ENCODE results near the gene FHOD1.
A peak's percentile ranks its signal among the peaks of the same experiment; 100 is the strongest.

The FHOD1 gene

GRCh38 chr16:67199808-67200198, 47.5 kb downstream of the FHOD1 start:
- peak; percentile 37 for ATAC-seq (ENCODE audit: low read depth)
- Histone ChIP-seq H3K4me3 (ENCODE audit: severe bottlenecking) (peak overlapping the region; percentile 48), H3K9me3 (ENCODE audit: severe bottlenecking) (no peaks in the 10 kb centered on the region), H3K4me1 (ENCODE audit: insufficient read depth, poor library complexity, severe bottlenecking) (peaks cover 6% of the 10 kb centered on the region), H3K36me3 (ENCODE audit: low read depth) (peaks cover 69% of the 10 kb centered on the region), H3K27me3 (ENCODE audit: insufficient read depth, poor library complexity, severe bottlenecking) (no peaks in the 10 kb centered on the region), H3K27ac (ENCODE audit: poor library complexity, severe bottlenecking) (peak overlapping the region; percentile 78)
- TF ChIP-seq, protein P1, sequence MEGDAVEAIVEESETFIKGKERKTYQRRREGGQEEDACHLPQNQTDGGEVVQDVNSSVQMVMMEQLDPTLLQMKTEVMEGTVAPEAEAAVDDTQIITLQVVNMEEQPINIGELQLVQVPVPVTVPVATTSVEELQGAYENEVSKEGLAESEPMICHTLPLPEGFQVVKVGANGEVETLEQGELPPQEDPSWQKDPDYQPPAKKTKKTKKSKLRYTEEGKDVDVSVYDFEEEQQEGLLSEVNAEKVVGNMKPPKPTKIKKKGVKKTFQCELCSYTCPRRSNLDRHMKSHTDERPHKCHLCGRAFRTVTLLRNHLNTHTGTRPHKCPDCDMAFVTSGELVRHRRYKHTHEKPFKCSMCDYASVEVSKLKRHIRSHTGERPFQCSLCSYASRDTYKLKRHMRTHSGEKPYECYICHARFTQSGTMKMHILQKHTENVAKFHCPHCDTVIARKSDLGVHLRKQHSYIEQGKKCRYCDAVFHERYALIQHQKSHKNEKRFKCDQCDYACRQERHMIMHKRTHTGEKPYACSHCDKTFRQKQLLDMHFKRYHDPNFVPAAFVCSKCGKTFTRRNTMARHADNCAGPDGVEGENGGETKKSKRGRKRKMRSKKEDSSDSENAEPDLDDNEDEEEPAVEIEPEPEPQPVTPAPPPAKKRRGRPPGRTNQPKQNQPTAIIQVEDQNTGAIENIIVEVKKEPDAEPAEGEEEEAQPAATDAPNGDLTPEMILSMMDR (IDR thresholded peaks at IDR 0.05; ENCODE audit: poor library complexity, severe bottlenecking): peak; percentile 80
- peak; percentile 64 for DNase-seq (ENCODE audit: low spot score)

GRCh38 chr16:67199011-67199807, 48.1 kb downstream of the FHOD1 start, which contains the start of gene ELMO3:
ELMO3 (plus strand) TSS chr16:67199131; CDS start chr16:67199327, 196 bp downstream.
- H3K4me3 ChIP-seq (ENCODE audit: severe bottlenecking): peak within 1 kb of the TSS; percentile 48
- ATAC-seq (ENCODE audit: low read depth): peak; percentile 73
- peaks cover 6% of the 10 kb centered on the region for H3K4me1 ChIP-seq (ENCODE audit: insufficient read depth, poor library complexity, severe bottlenecking)
- peaks cover 75% of the 10 kb centered on the region for H3K36me3 ChIP-seq (ENCODE audit: low read depth)
- TF ChIP-seq, protein P1 (IDR thresholded peaks at IDR 0.05; ENCODE audit: poor library complexity, severe bottlenecking): peak; percentile 81
- no peaks in the 10 kb centered on the region for H3K9me3 ChIP-seq (ENCODE audit: severe bottlenecking)
- H3K27ac ChIP-seq (ENCODE audit: poor library complexity, severe bottlenecking): peak within 1 kb of the TSS; percentile 78
- no peaks in the 10 kb centered on the region for H3K27me3 ChIP-seq (ENCODE audit: insufficient read depth, poor library complexity, severe bottlenecking)
- DNase-seq (ENCODE audit: low spot score): no peak

- TF ChIP-seq, protein P1 (IDR thresholded peaks at IDR 0.05; ENCODE audit: poor library complexity, severe bottlenecking): peak; percentile 86
- H3K9me3 ChIP-seq (ENCODE audit: severe bottlenecking): no peaks in the 10 kb centered on the region
- H3K27me3 ChIP-seq (ENCODE audit: insufficient read depth, poor library complexity, severe bottlenecking): no peaks in the 10 kb centered on the region
- ATAC-seq (ENCODE audit: low read depth): peak; percentile 48
- H3K27ac ChIP-seq (ENCODE audit: poor library complexity, severe bottlenecking): peak overlapping the region; percentile 78
- no peak overlapping the region for H3K4me3 ChIP-seq (ENCODE audit: severe bottlenecking)
- peaks cover 84% of the 10 kb centered on the region for H3K36me3 ChIP-seq (ENCODE audit: low read depth)
- H3K4me1 ChIP-seq (ENCODE audit: insufficient read depth, poor library complexity, severe bottlenecking): peaks cover 7% of the 10 kb centered on the region
- DNase-seq (ENCODE audit: low spot score): peak; percentile 79
These were observed 49.0 kb downstream of the FHOD1 start for GRCh38 chr16:67198238-67198734.

DNA sequence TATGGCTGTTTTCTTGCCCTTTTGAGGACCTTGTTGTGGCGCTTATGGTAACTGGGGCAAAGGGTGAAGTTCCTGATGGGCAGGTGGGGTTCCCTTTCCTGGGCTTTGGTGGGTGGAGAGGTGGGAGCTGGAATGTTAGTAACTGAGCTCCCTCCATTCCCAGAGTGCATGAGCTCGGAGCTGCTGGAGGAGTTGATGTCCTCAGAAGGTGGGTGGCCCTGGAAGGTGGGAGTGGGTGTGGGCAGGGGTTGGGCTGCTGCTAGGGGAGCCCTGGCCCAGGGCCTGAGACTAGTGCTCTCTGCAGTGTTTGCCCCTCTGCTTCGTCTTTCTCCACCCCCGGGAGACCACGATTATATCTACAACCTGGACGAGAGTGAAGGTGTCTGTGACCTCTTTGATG, 49.6 kb downstream of the FHOD1 start:
- peaks cover 86% of the 10 kb centered on the region for H3K36me3 ChIP-seq (ENCODE audit: low read depth)
- DNase-seq (ENCODE audit: low spot score): peak; percentile 45
- TF ChIP-seq, protein P1 (IDR thresholded peaks at IDR 0.05; ENCODE audit: poor library complexity, severe bottlenecking): no peak

DNA sequence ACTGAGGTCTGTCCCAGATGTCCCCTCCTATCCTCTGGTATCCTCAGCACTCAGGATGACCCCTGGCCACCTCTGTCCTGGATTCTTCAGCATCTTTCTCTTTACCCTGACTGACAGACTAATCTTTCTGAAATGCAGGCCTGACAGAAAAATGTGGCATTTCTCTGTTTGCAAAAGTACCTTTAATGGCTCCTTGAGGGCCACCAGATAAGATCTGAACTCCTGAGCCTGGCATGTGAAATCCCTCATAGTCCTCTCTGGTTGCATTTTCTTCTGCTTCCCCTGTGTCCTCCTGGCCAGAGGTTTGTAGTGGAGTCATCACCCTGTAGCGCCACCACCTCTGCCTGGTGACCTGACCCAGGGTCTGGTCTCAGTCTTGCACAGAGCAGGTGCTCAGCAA, 50.4 kb downstream of the FHOD1 start:
- DNase-seq (ENCODE audit: low spot score) (no peak), ATAC-seq (ENCODE audit: low read depth) (no peak)
- no peaks in the 10 kb centered on the region for H3K9me3 ChIP-seq (ENCODE audit: severe bottlenecking)
- TF ChIP-seq, protein P1 (IDR thresholded peaks at IDR 0.05; ENCODE audit: poor library complexity, severe bottlenecking): no peak
- peaks cover 9% of the 10 kb centered on the region for H3K4me1 ChIP-seq (ENCODE audit: insufficient read depth, poor library complexity, severe bottlenecking)
- H3K36me3 ChIP-seq (ENCODE audit: low read depth): peaks cover 78% of the 10 kb centered on the region
- no peaks in the 10 kb centered on the region for H3K27me3 ChIP-seq (ENCODE audit: insufficient read depth, poor library complexity, severe bottlenecking)
- H3K4me3 ChIP-seq (ENCODE audit: severe bottlenecking): no peak overlapping the region
- H3K27ac ChIP-seq (ENCODE audit: poor library complexity, severe bottlenecking): peak overlapping the region; percentile 78

More for the DNA sequence above, 49.6 kb downstream of the FHOD1 start:
- Histone ChIP-seq H3K4me3 (ENCODE audit: severe bottlenecking) (no peak overlapping the region), H3K9me3 (ENCODE audit: severe bottlenecking) (no peaks in the 10 kb centered on the region), H3K27ac (ENCODE audit: poor library complexity, severe bottlenecking) (peak overlapping the region; percentile 78), H3K4me1 (ENCODE audit: insufficient read depth, poor library complexity, severe bottlenecking) (peaks cover 9% of the 10 kb centered on the region), H3K27me3 (ENCODE audit: insufficient read depth, poor library complexity, severe bottlenecking) (no peaks in the 10 kb centered on the region)
- no peak for ATAC-seq (ENCODE audit: low read depth)
